Coronary artery (tissue), 2 donors: ENCODE results near the gene IGSF1.

Source experiments
- DNase-seq: peaks from one replicate; pipeline ENCODE4 v3.0.0-alpha.2; 2017; ENCODE audit warnings: low spot score
- H3K27ac ChIP-seq, 2 donors: fragments of 200-600 bp; sonication (generic); one replicate each; pipeline ENCODE4 v1.5.1; 2016 to 2019
- H3K4me3 ChIP-seq: fragments of 200-600 bp; sonication (generic); 2 replicates; pipeline ENCODE4 v1.5.1; 2016; ENCODE audit warnings: mild to moderate bottlenecking, moderate library complexity
- CTCF ChIP-seq: fragments of 200-600 bp; sonication (generic); IDR thresholded peaks from one replicate; pipeline ENCODE4 v1.5.1; 2019; ENCODE audit warnings: antibody characterized with exemption

Gene IGSF1

GRCh38 chrX:131226591-131226990, 62.5 kb downstream of the IGSF1 start:
- Histone ChIP-seq H3K4me3 (no peak overlapping the region), H3K27ac (no peak overlapping the region)
- TF ChIP-seq CTCF = no peak
- DNase-seq = no peak

- no peak overlapping the region for H3K4me3 ChIP-seq
- TF ChIP-seq CTCF = no peak
- no peak for DNase-seq
Measured at GRCh38 chrX:131225078-131225477, 64.0 kb downstream of the IGSF1 start.

More at GRCh38 chrX:131225078-131225477, 64.0 kb downstream of the IGSF1 start:
- H3K27ac ChIP-seq = no peak overlapping the region
